Measurements from ENCODE around the gene VSTM4. TPM values are rescaled to one million over a fixed set of nuclear protein-coding genes. Genes with fewer than 3 reads are reported as not detected.

The VSTM4 gene
- total RNA-seq, 1 experiment from 2014 or later: 0.13 TPM

GRCh38 chr10:48999346-48999745 is 116.0 kb downstream of the VSTM4 start:
- TF ChIP-seq SIN3A (IDR thresholded peaks at IDR 0.05; ENCODE audit: borderline replicate concordance, insufficient read depth, low read depth, low read length) (no peak), TCF7L2 (IDR thresholded peaks at IDR 0.05; ENCODE audit: low read depth, low read length) (no peak), CTCF (IDR thresholded peaks at IDR 0.05) (no peak), POLR2AphosphoS5 (IDR thresholded peaks at IDR 0.05; ENCODE audit: low read depth, low read length) (no peak), REST (IDR thresholded peaks at IDR 0.05; ENCODE audit: insufficient read depth in 1 of 2, low read depth in 2 of 2, low read length in 1 of 2) (no peak)
- ChIA-PET POLR2A (no interaction called here), CTCF (interaction anchor here (0.5 kb wide), 1 partner anchor 9 kb away, joined by 13 read pairs; no protein-coding TSS in a partner anchor)
- ATAC-seq: no peak
- BruUV-seq (replicated peaks): no TSS peak
- Histone ChIP-seq H3K36me3 (ENCODE audit: control insufficient read depth, insufficient read depth, low read length) (no peaks in the 10 kb centered on the region), H3K27me3 (ENCODE audit: control insufficient read depth, insufficient read depth, low read length) (no peaks in the 10 kb centered on the region), H3K4me3 (ENCODE audit: low read depth in 2 of 2, low read length in 2 of 2) (no peak overlapping the region), H3K27ac (ENCODE audit: low read length) (no peak overlapping the region), H3K4me1 (ENCODE audit: control insufficient read depth, insufficient read depth, low read length) (no peaks in the 10 kb centered on the region), H3K9me3 (ENCODE audit: control insufficient read depth, insufficient read depth, low read depth, low read length) (no peaks in the 10 kb centered on the region)
- DNase-seq (ENCODE audit: low read depth, low spot score): no peak
- in situ Hi-C loops (cut with HindIII; ENCODE audit: low pct_unique_long_range_greater_than_20kb, low sequenced_read_pairs) (no loop called here), intact Hi-C loops (cut with micrococcal nuclease; ENCODE audit: unreplicated experiment) (no loop called here)

- intact Hi-C loops (cut with micrococcal nuclease; ENCODE audit: unreplicated experiment): no loop called here
- POLR2A ChIA-PET: no interaction called here
- DNase-seq (ENCODE audit: low read depth, low spot score) (no peak), ATAC-seq (no peak)
- no peaks in the 10 kb centered on the region for H3K9me3 ChIP-seq (ENCODE audit: control insufficient read depth, insufficient read depth, low read depth, low read length)
- H3K4me3 ChIP-seq (ENCODE audit: low read depth in 2 of 2, low read length in 2 of 2): no peak overlapping the region
- no peaks in the 10 kb centered on the region for H3K27me3 ChIP-seq (ENCODE audit: control insufficient read depth, insufficient read depth, low read length)
- H3K27ac ChIP-seq (ENCODE audit: low read length): no peak overlapping the region
- CTCF ChIA-PET: no interaction called here
- in situ Hi-C loops (cut with HindIII; ENCODE audit: low pct_unique_long_range_greater_than_20kb, low sequenced_read_pairs): no loop called here
- H3K36me3 ChIP-seq (ENCODE audit: control insufficient read depth, insufficient read depth, low read length): no peaks in the 10 kb centered on the region
- no peak for TF ChIP-seq POLR2AphosphoS5 (IDR thresholded peaks at IDR 0.05; ENCODE audit: low read depth, low read length)
- no peak for TF ChIP-seq CTCF (IDR thresholded peaks at IDR 0.05)
- no peak for TF ChIP-seq SIN3A (IDR thresholded peaks at IDR 0.05; ENCODE audit: borderline replicate concordance, insufficient read depth, low read depth, low read length)
- H3K4me1 ChIP-seq (ENCODE audit: control insufficient read depth, insufficient read depth, low read length): no peaks in the 10 kb centered on the region
- no TSS peak for BruUV-seq (replicated peaks)
Measured at GRCh38 chr10:48996329-48996728, 119.0 kb downstream of the VSTM4 start.
